K562 (cell line): Measurements from ENCODE around the gene CPA4. TPM values are rescaled to one million over a fixed set of nuclear protein-coding genes. Genes with fewer than 3 reads are reported as not detected.

ENCODE experiments used
- ATAC-seq: fragments of 200-7000 bp; cut with Tn5 transposase; 3 replicates; pipeline ENCODE4 v1.9.1; 2020; ENCODE audit warnings: moderate library complexity
- BruUV-seq: library from RNA; stranded (reverse); fragments of 400-500 nt; replicated peaks from 2 replicates; lab custom pipeline; 2021; lab: Mats Ljungman, UMichigan
- CTCF ChIA-PET: fragments of 300-600 bp; formaldehyde crosslinking; extraction: SDS; loops from one replicate; lab custom pipeline; 2021; ENCODE audit warnings: low intra/inter-chr PET ratio; lab: Yijun Ruan, JAX
- POLR2A ChIA-PET: fragments of 300-600, 350-650 bp; sonication (Branson Sonifier 250); formaldehyde crosslinking; extraction: SDS; loops from one replicate; lab custom pipeline; 2021; ENCODE audit warnings: antibody characterized with exemption, inconsistent platforms; lab: Yijun Ruan, JAX
- DNase-seq, 4 experiments: peaks; one replicate each; pipeline versions ENCODE4 v3.0.0 to v3.0.0-alpha.2; 2011 to 2018; ENCODE audit warnings: low spot score in 3 of 4, mixed read lengths in 3 of 4; ENCODE audit errors: extremely low read depth in 1 of 4
- FAIRE-seq: peaks from 2 replicates; lab custom pipeline; 2011; peaks lifted over from hg19 to GRCh38; lab: Jason Lieb, UNC
- H2AFZ ChIP-seq: 2 replicates; pipeline ENCODE4 v1.6.0; 2011; ENCODE audit warnings: low read depth, low read length, control low read depth, inconsistent platforms
- H3K27ac ChIP-seq: fragments of 200-600 bp; 3 replicates; pipeline ENCODE4 v1.8.0; 2011; ENCODE audit warnings: low read depth, mild to moderate bottlenecking, control low read depth, inconsistent platforms, low read length, moderate library complexity, mixed read lengths; ENCODE audit errors: extremely low read depth
- H3K27me3 ChIP-seq, 2 experiments: fragments of 300-600 bp in 1 of 2; 2 replicates in 1 of 2; 3 replicates in 1 of 2; pipeline versions ENCODE4 v1.6.0 to v1.8.0; 2011; ENCODE audit warnings: inconsistent platforms in 2 of 2, low read length in 2 of 2, mild to moderate bottlenecking in 1 of 2, mixed read lengths in 1 of 2, moderate library complexity in 1 of 2; ENCODE audit not compliant: control insufficient read depth in 2 of 2, insufficient read depth in 2 of 2
- H3K36me3 ChIP-seq: fragments of 300-600 bp; 3 replicates; pipeline ENCODE4 v1.8.0; 2011; ENCODE audit warnings: mild to moderate bottlenecking, low read length, inconsistent platforms; ENCODE audit not compliant: control insufficient read depth, insufficient read depth
- H3K4me1 ChIP-seq, 2 experiments: fragments of 200-600 bp in 1 of 2; replicated peaks in 1 of 2; 2 replicates in 1 of 2; 3 replicates in 1 of 2; pipeline versions ENCODE4 v1.5.1 to v1.8.0; 2011; ENCODE audit warnings: inconsistent platforms in 2 of 2, low read length in 2 of 2, mild to moderate bottlenecking in 1 of 2, mixed read lengths in 1 of 2, moderate library complexity in 1 of 2; ENCODE audit not compliant: control insufficient read depth in 2 of 2, insufficient read depth in 2 of 2
- H3K4me2 ChIP-seq: 2 replicates; pipeline ENCODE4 v1.6.1; 2011; ENCODE audit warnings: low read length, control low read depth, inconsistent platforms, mixed read lengths; ENCODE audit not compliant: insufficient read depth
- H3K4me3 ChIP-seq: fragments of 200-600 bp; sonication (generic), shearing (Covaris generic); 2 replicates; pipeline ENCODE4 v1.5.1; 2016; ENCODE audit warnings: control low read depth, inconsistent platforms
- H3K79me2 ChIP-seq: fragments of 200-600 bp; 3 replicates; pipeline ENCODE4 v1.8.0; 2011; ENCODE audit warnings: low read length, inconsistent platforms; ENCODE audit not compliant: control insufficient read depth, insufficient read depth
- H3K9ac ChIP-seq, 2 experiments: 2 replicates each; pipeline versions ENCODE4 v1.6.0 to v1.6.1; 2011; ENCODE audit warnings: low read depth in 2 of 2, low read length in 2 of 2, control low read depth in 1 of 2, inconsistent platforms in 1 of 2, mild to moderate bottlenecking in 1 of 2, mixed read lengths in 1 of 2; ENCODE audit not compliant: insufficient read depth in 1 of 2
- H3K9me1 ChIP-seq: one replicate; pipeline ENCODE4 v1.6.0; 2011; ENCODE audit warnings: inconsistent platforms, mild to moderate bottlenecking, low read length, moderate library complexity; ENCODE audit not compliant: control insufficient read depth, insufficient read depth
- H3K9me3 ChIP-seq: replicated peaks from 2 replicates; pipeline ENCODE4 v1.5.1; 2011; ENCODE audit warnings: low read depth, low read length, inconsistent platforms; ENCODE audit not compliant: control insufficient read depth, insufficient read depth
- H4K20me1 ChIP-seq: replicated peaks from 2 replicates; pipeline ENCODE4 v1.6.1; 2011; ENCODE audit warnings: low read length, inconsistent platforms, mixed read lengths; ENCODE audit not compliant: control insufficient read depth, insufficient read depth
- DACH1 ChIP-seq: fragments of 450-650 bp; IDR thresholded peaks from 2 replicates; pipeline ENCODE4 v1.6.1; 2018; ENCODE audit not compliant: partially characterized antibody
- FOSL1 ChIP-seq: fragments of 200-800 bp; sonication (Bioruptor generic); conservative IDR thresholded peaks from 2 replicates; pipeline ENCODE4 v1.6.1; 2016; ENCODE audit warnings: missing genetic modification characterization, missing compliant biosample characterization
- JUN ChIP-seq, 2 experiments: sonication (generic) in 1 of 2; formaldehyde crosslinking in 1 of 2; IDR thresholded peaks; 2 replicates each; pipeline versions ENCODE4 v1.6.1 to v1.8.0; 2012 to 2022; ENCODE audit warnings: borderline replicate concordance in 2 of 2, mild to moderate bottlenecking in 2 of 2, improper control_type of control experiment in 1 of 2, low read depth in 1 of 2, low read length in 1 of 2, missing genetic modification reagents in 1 of 2
- KDM4B ChIP-seq, 2 experiments: fragments of 450-650 bp in 1 of 2; sonication (generic) in 1 of 2; IDR thresholded peaks; 2 replicates each; pipeline ENCODE4 v1.6.1; 2016 to 2017; ENCODE audit warnings: borderline replicate concordance in 2 of 2, antibody characterized with exemption in 1 of 2, low read depth in 1 of 2, mild to moderate bottlenecking in 1 of 2
- PCBP1 ChIP-seq: fragments of 200-400 bp; formaldehyde crosslinking; IDR thresholded peaks from 2 replicates; pipeline ENCODE4 v1.6.1; 2018; ENCODE audit warnings: mild to moderate bottlenecking, low read depth, low read length; ENCODE audit not compliant: poor library complexity, severe bottlenecking
- PRMT5 ChIP-seq: sonication (generic); formaldehyde crosslinking; IDR thresholded peaks from 2 replicates; pipeline ENCODE4 v1.5.0; 2020; ENCODE audit warnings: missing genetic modification reagents
- ZNF589 ChIP-seq: fragments of 200-800 bp; sonication (Bioruptor generic); IDR thresholded peaks from 2 replicates; pipeline ENCODE4 v1.6.1; 2016; ENCODE audit warnings: low read depth, missing genetic modification characterization, missing compliant biosample characterization
- ZNF707 ChIP-seq: fragments of 250-450 bp; sonication (Bioruptor Pico); conservative IDR thresholded peaks from 2 replicates; pipeline ENCODE4 v1.8.0; 2022; ENCODE audit warnings: inconsistent platforms, mild to moderate bottlenecking, moderate library complexity
- ZNF79 ChIP-seq: fragments of 250-450 bp; sonication (Bioruptor Pico); IDR thresholded peaks from 2 replicates; pipeline ENCODE4 v1.4.0; 2020; ENCODE audit warnings: low read depth, mild to moderate bottlenecking, moderate library complexity
- WGBS: fragments of 100-300 bp; shearing (Covaris generic); methylation state at CpG from one replicate; pipeline ENCODE4 v1.1.6; 2016; ENCODE audit warnings: low coverage, mixed read lengths; ENCODE audit not compliant: insufficient coverage; ENCODE audit errors: missing lambda C conversion rate; 5-methylcytosine and 5-hydroxymethylcytosine counted together
- in situ Hi-C: fragments of 300-500 bp; cut with MboI; formaldehyde crosslinking; loops from 4 replicates; pipeline ENCODE4 v1.15.0; 2018; ENCODE audit warnings: inconsistent platforms, mixed read lengths
- intact Hi-C: fragments of 100-400 bp; cut with micrococcal nuclease; formaldehyde crosslinking; loops from 2 replicates; pipeline ENCODE4 v1.14.2; 2022
- polyA plus RNA-seq, 8 experiments: library from polyadenylated mRNA; depleted of rRNA in 4 of 8; stranded (reverse) in 5 of 8; unstranded in 3 of 8; fragments of >200 nt; fragmentation: Nextera tagmentation in 2 of 8; fragmentation: Illumina TruSeq in 1 of 8; extraction: Ambion mirVana in 2 of 8; extraction: Trizol in 1 of 8; gene quantifications; 2 replicates each; pipeline versions ENCODE4 v1.2.1 to v1.2.3, GENCODE V29; 2011 to 2014; ENCODE audit warnings: inconsistent platforms in 1 of 8, missing spikeins in 1 of 8
- total RNA-seq, 7 experiments: library from RNA; depleted of rRNA in 6 of 7; stranded (reverse); fragments of >200 nt in 6 of 7; fragmentation: Illumina TruSeq in 2 of 7; extraction: Trizol in 2 of 7; gene quantifications; 2 replicates each; pipeline versions ENCODE4 v1.2.1 to v1.2.3, GENCODE V29; 2011 to 2021; ENCODE audit warnings: low replicate concordance in 1 of 7
- TF ChIP-seq, protein P1 (sequence below): fragments of 250-450 bp; sonication (Bioruptor Pico); IDR thresholded peaks from 2 replicates; pipeline ENCODE4 v1.8.0; 2022; ENCODE audit warnings: moderate library complexity, mild to moderate bottlenecking, inconsistent platforms
- TF ChIP-seq, protein P2 (sequence below): fragments of 450-650 bp; IDR thresholded peaks from one replicate; pipeline ENCODE4 v1.6.1; 2018; ENCODE audit warnings: mild to moderate bottlenecking, moderate library complexity; ENCODE audit not compliant: partially characterized antibody
- TF ChIP-seq, protein P3 (sequence below): fragments of 450-650 bp; formaldehyde crosslinking; IDR thresholded peaks from 2 replicates; pipeline ENCODE4 v1.4.0; 2020; ENCODE audit warnings: mild to moderate bottlenecking, mixed read lengths

Gene CPA4
- total and polyA plus RNA-seq, 9 of the 15 experiments (the other 6 are each of a cell fraction or from before 2014, with no cell fraction given): not detected

DNA sequence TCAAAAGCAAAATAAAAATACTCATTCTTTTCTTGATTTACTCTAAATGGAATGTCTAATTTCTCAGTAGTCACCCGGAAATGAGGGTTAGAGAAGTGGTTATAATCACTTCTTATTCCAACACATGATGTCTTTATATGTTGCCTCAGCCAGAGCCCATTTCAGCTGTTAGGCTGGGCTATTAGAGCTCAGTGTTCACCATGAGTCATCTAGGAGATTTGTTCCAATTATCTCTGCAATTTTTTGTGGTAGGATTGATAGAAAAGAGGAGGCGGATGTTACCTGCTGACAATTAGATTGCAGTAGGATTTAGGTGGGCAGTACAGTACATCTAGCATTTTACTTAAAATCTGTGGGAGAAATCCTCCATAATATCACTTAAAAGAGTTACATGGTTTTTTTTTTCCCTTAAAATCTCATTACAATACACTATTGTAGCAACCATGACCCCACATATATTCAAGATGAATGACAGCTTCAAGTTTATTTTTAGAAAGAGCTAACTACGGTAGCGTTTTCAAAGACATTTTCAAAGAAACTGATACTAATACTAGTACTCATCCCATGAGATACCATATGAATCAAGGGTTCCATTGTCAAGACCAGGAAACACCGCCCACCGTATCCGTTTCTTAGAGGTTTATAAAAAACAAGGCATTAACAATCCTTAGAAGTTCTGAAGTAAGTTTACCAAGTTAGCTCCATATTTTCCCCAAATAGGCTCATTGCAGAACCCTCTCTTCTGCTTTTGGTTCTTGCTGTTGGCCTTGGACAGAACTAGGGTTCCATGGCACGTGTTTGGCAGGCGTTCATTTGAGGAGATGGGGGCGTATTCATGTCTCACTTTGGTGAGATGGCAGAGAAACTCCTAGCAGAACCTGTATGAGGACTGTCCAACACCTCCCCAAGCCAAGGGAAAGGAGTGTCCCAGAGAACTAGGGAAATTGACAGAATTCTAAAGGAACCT is 15.9 kb upstream of the CPA4 start:
- Histone ChIP-seq H3K4me3 (no peak overlapping the region), H2AFZ (no peak overlapping the region)
- intact Hi-C loops: loop anchor here (5.0 to 10.0 kb wide), 2 partner anchors 205 to 558 kb away; partner anchors contain the start of gene KLHDC10
- 29% methylated on average over 10 of the region's 10 CpGs for WGBS
- TF ChIP-seq JUN (IDR thresholded peaks at IDR 0.05; ENCODE audit: borderline replicate concordance, low read depth, low read length) (no peak), JUN (CRISPR knock-in tag; IDR thresholded peaks at IDR 0.05; ENCODE audit: borderline replicate concordance) (no peak), ZNF589 (CRISPR knock-in tag) (no peak), DACH1 (no peak), PCBP1 (no peak), ZNF707 (no peak), KDM4B (IDR thresholded peaks at IDR 0.05; ENCODE audit: borderline replicate concordance in 2 of 2, low read depth in 1 of 2) (no peak), PRMT5 (CRISPR knock-in tag) (no peak), ZNF79 (no peak), FOSL1 (tag) (no peak)
- TF ChIP-seq, protein P1, sequence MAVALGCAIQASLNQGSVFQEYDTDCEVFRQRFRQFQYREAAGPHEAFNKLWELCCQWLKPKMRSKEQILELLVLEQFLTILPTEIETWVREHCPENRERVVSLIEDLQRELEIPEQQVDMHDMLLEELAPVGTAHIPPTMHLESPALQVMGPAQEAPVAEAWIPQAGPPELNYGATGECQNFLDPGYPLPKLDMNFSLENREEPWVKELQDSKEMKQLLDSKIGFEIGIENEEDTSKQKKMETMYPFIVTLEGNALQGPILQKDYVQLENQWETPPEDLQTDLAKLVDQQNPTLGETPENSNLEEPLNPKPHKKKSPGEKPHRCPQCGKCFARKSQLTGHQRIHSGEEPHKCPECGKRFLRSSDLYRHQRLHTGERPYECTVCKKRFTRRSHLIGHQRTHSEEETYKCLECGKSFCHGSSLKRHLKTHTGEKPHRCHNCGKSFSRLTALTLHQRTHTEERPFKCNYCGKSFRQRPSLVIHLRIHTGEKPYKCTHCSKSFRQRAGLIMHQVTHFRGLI (CRISPR knock-in tag): no peak
- TF ChIP-seq, protein P2, sequence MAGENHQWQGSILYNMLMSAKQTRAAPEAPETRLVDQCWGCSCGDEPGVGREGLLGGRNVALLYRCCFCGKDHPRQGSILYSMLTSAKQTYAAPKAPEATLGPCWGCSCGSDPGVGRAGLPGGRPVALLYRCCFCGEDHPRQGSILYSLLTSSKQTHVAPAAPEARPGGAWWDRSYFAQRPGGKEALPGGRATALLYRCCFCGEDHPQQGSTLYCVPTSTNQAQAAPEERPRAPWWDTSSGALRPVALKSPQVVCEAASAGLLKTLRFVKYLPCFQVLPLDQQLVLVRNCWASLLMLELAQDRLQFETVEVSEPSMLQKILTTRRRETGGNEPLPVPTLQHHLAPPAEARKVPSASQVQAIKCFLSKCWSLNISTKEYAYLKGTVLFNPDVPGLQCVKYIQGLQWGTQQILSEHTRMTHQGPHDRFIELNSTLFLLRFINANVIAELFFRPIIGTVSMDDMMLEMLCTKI: no peak
- TF ChIP-seq, protein P3, sequence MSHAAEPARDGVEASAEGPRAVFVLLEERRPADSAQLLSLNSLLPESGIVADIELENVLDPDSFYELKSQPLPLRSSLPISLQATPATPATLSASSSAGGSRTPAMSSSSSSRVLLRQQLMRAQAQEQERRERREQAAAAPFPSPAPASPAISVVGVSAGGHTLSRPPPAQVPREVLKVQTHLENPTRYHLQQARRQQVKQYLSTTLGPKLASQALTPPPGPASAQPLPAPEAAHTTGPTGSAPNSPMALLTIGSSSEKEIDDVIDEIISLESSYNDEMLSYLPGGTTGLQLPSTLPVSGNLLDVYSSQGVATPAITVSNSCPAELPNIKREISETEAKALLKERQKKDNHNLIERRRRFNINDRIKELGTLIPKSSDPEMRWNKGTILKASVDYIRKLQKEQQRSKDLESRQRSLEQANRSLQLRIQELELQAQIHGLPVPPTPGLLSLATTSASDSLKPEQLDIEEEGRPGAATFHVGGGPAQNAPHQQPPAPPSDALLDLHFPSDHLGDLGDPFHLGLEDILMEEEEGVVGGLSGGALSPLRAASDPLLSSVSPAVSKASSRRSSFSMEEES (CRISPR knock-in tag): no peak
- TF ChIP-seq, all 486 proteins: peak for 0
- CTCF ChIA-PET: interaction anchor here (0.5 kb wide), 1 partner anchor 133 kb away, joined by 4 read pairs; no protein-coding TSS in a partner anchor
- Histone ChIP-seq H3K27me3 (peaks cover 18 to 21% of the 10 kb centered on the region in 2 experiments), H3K9me3 (no peaks in the 10 kb centered on the region), H3K36me3 (no peaks in the 10 kb centered on the region), H4K20me1 (no peaks in the 10 kb centered on the region), H3K4me1 (peaks cover 8 to 9% of the 10 kb centered on the region in 2 experiments; a peak in 3 of 5 replicates), H3K9me1 (no peaks in the 10 kb centered on the region), H3K79me2 (no peaks in the 10 kb centered on the region), H3K9ac (no peak overlapping the region), H3K27ac (no peak overlapping the region), H3K4me2 (no peak overlapping the region)
- no peak for ATAC-seq
- POLR2A ChIA-PET: no interaction called here
- BruUV-seq: no TSS peak
- in situ Hi-C loops: no loop called here
- DNase-seq: no peak
- no peak for FAIRE-seq
